Measurements from ENCODE around the gene C15orf40.

Gene C15orf40

GRCh38 chr15:82959423-82959822 is 52.0 kb downstream of the C15orf40 start:
- Histone ChIP-seq H3K4me3 (ENCODE audit: insufficient read depth, low read depth, low read length, poor library complexity, severe bottlenecking) (no peak overlapping the region), H3K27me3 (replicated peaks; ENCODE audit: control insufficient read depth, insufficient read depth, low read length, poor library complexity, severe bottlenecking) (no peaks in the 10 kb centered on the region), H3K36me3 (ENCODE audit: control insufficient read depth, insufficient read depth, low read length) (no peaks in the 10 kb centered on the region), H3K9me3 (ENCODE audit: control insufficient read depth, low read length) (no peaks in the 10 kb centered on the region), H3K27ac (ENCODE audit: insufficient read depth, low read length, poor library complexity, severe bottlenecking) (no peak overlapping the region), H3K4me1 (ENCODE audit: control insufficient read depth, insufficient read depth, low read length, poor library complexity, severe bottlenecking) (no peaks in the 10 kb centered on the region)
- DNase-seq, result no peak

DNA sequence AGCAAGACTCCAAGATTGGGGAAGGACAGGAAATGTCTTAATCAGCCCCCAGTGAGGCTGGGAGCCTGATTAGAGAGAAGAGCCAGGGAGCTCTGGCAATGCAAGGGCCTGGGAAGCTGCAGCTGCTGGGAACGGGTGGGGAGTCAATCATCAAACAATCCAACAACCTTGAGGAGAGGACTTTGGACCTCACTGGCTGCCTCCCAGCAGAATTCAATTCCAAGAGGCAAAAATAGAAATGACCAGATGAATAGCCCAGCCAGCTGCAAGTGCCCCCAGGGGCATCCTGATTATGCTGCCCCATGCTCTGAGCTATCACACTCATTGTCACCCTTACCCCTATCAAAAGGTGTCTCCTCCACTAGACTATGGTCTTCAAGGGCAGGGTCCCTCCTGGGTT is 52.8 kb downstream of the C15orf40 start:
- H3K9me3 ChIP-seq (ENCODE audit: control insufficient read depth, low read length), result no peaks in the 10 kb centered on the region
- no peaks in the 10 kb centered on the region for H3K36me3 ChIP-seq (ENCODE audit: control insufficient read depth, insufficient read depth, low read length)
- DNase-seq, result no peak
- H3K4me3 ChIP-seq (ENCODE audit: insufficient read depth, low read depth, low read length, poor library complexity, severe bottlenecking), result no peak overlapping the region
- no peak overlapping the region for H3K27ac ChIP-seq (ENCODE audit: insufficient read depth, low read length, poor library complexity, severe bottlenecking)
- no peaks in the 10 kb centered on the region for H3K4me1 ChIP-seq (ENCODE audit: control insufficient read depth, insufficient read depth, low read length, poor library complexity, severe bottlenecking)
- no peaks in the 10 kb centered on the region for H3K27me3 ChIP-seq (replicated peaks; ENCODE audit: control insufficient read depth, insufficient read depth, low read length, poor library complexity, severe bottlenecking)

DNA sequence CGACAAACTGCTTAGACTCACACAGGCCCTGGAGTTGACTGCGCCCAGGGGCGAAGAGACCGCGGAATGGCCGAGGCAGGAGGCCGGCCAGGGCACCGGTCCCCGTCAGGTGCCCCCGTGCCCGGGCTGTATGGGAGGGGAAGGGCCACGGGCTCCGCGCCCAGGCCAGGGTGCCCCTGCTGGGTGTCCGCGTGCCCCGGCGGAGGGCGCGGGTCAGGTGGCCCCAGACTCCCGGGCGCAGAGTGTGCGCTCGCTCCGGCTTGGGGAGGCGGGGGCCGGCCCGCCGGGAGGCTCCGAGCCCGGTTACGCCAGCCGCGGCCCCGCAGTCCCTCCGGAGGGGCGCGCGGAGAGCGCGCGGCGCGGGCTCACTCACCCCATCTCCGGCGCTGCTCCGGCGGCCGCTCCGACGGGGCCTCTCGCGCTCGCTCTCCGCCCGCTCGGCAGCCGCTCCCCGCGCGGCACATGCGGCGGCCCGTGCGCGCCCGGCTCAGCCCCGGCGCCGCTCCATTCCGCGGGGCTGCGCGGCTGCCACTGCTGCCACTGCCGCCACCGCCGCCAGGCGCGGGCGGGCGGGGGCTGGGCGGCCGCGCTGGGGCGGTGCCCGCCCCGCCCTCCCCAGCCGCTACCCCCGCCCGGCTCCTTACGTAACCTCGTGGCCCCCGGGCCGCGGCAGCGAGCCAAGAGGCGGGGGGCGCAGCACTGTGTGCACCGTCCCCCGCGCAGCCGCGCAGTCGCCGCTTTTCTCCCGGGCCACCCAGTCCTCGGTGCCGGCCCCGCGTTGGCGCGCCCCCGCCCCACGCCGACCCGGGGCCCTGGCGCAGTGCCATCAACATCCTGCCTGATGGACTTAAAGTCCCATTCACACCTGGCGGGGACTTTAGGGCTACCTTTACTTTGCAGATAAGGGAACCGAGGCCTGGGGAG is 59.0 kb downstream of the C15orf40 start, which contains the start of gene HOMER2:
TSS of gene HOMER2 (minus strand) at position 563 of the 924 bp plus-strand sequence. CDS start at position 378, 185 bp downstream.
- DNase-seq, result no peak
- H3K4me1 ChIP-seq (ENCODE audit: control insufficient read depth, insufficient read depth, low read length, poor library complexity, severe bottlenecking), result peaks cover 3% of the 10 kb centered on the region
- peak within 1 kb of the TSS; percentile 20 for H3K4me3 ChIP-seq (ENCODE audit: insufficient read depth, low read depth, low read length, poor library complexity, severe bottlenecking)
- H3K9me3 ChIP-seq (ENCODE audit: control insufficient read depth, low read length), result no peaks in the 10 kb centered on the region
- H3K27me3 ChIP-seq (replicated peaks; ENCODE audit: control insufficient read depth, insufficient read depth, low read length, poor library complexity, severe bottlenecking), result peaks cover 13% of the 10 kb centered on the region
- H3K27ac ChIP-seq (ENCODE audit: insufficient read depth, low read length, poor library complexity, severe bottlenecking), result no peak within 1 kb of the TSS
- H3K36me3 ChIP-seq (ENCODE audit: control insufficient read depth, insufficient read depth, low read length), result no peaks in the 10 kb centered on the region

DNA sequence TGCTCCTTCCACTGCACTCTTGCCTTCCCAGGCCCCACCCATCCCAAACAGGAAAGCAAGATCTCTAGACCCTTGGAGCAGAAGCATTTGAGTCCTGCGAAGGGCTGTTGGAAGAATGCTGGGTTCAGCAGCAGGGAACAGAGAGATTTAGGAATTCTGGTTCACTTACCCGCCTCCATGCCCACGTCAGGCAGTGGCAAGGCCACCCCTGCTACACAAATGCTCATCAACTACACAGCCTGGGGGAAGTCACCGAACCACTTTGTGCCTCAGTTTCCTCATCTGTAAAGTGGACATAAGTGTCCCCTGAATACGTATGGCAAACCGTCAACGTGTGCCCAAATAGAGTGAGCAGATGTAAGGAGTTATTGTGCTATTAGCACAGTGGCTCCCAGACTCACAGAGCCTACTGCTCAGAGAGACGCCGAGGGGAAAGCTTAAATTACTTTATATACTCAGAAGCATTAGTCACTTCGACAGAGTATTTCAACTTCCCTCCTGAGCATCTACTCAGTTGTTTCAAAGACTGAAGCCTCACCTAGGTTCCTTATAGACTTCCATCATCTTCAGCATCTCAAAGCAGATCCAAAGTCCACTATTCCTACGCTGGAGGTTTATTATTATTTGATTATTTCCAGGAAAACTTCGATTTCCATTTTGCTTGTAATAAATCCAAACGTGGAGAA is 59.8 kb downstream of the C15orf40 start:
- Histone ChIP-seq H3K9me3 (ENCODE audit: control insufficient read depth, low read length) (no peaks in the 10 kb centered on the region), H3K4me3 (ENCODE audit: insufficient read depth, low read depth, low read length, poor library complexity, severe bottlenecking) (peak overlapping the region; percentile 20), H3K4me1 (ENCODE audit: control insufficient read depth, insufficient read depth, low read length, poor library complexity, severe bottlenecking) (peaks cover 3% of the 10 kb centered on the region), H3K36me3 (ENCODE audit: control insufficient read depth, insufficient read depth, low read length) (no peaks in the 10 kb centered on the region), H3K27ac (ENCODE audit: insufficient read depth, low read length, poor library complexity, severe bottlenecking) (no peak overlapping the region), H3K27me3 (replicated peaks; ENCODE audit: control insufficient read depth, insufficient read depth, low read length, poor library complexity, severe bottlenecking) (peaks cover 13% of the 10 kb centered on the region)
- no peak for DNase-seq

- H3K36me3 ChIP-seq (ENCODE audit: control insufficient read depth, insufficient read depth, low read length), result no peaks in the 10 kb centered on the region
- no peak overlapping the region for H3K27ac ChIP-seq (ENCODE audit: insufficient read depth, low read length, poor library complexity, severe bottlenecking)
- DNase-seq, result no peak
- H3K9me3 ChIP-seq (ENCODE audit: control insufficient read depth, low read length), result no peaks in the 10 kb centered on the region
- peaks cover 3% of the 10 kb centered on the region for H3K4me1 ChIP-seq (ENCODE audit: control insufficient read depth, insufficient read depth, low read length, poor library complexity, severe bottlenecking)
- no peak overlapping the region for H3K4me3 ChIP-seq (ENCODE audit: insufficient read depth, low read depth, low read length, poor library complexity, severe bottlenecking)
- H3K27me3 ChIP-seq (replicated peaks; ENCODE audit: control insufficient read depth, insufficient read depth, low read length, poor library complexity, severe bottlenecking), result peaks cover 13% of the 10 kb centered on the region
Measured at GRCh38 chr15:82950746-82951370, 60.6 kb downstream of the C15orf40 start.

DNA sequence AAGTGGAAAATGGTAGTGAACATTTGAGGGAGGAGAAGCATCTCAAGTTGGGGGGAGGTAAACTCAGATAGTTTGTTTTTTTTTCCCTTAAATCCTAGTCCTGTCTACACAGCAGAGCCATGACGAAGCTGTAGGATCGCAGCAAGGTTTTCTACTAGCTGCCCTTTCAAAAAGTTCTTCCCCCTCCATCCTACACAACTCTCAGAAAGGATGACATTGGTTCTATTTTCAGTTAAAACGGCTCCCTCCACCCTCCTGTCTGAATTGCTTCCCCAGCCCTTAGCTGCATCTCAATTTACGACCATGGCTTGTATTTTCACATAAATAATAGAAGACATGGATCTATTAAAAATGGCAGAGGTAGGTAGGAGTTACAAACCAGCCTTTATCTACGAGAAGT is 61.1 kb downstream of the C15orf40 start:
- DNase-seq, result no peak
- H3K9me3 ChIP-seq (ENCODE audit: control insufficient read depth, low read length), result no peaks in the 10 kb centered on the region
- H3K27ac ChIP-seq (ENCODE audit: insufficient read depth, low read length, poor library complexity, severe bottlenecking), result no peak overlapping the region
- peaks cover 3% of the 10 kb centered on the region for H3K4me1 ChIP-seq (ENCODE audit: control insufficient read depth, insufficient read depth, low read length, poor library complexity, severe bottlenecking)
- H3K27me3 ChIP-seq (replicated peaks; ENCODE audit: control insufficient read depth, insufficient read depth, low read length, poor library complexity, severe bottlenecking), result peaks cover 13% of the 10 kb centered on the region
- H3K4me3 ChIP-seq (ENCODE audit: insufficient read depth, low read depth, low read length, poor library complexity, severe bottlenecking), result no peak overlapping the region
- H3K36me3 ChIP-seq (ENCODE audit: control insufficient read depth, insufficient read depth, low read length), result no peaks in the 10 kb centered on the region

- DNase-seq, result no peak
- Histone ChIP-seq H3K36me3 (ENCODE audit: control insufficient read depth, insufficient read depth, low read length) (no peaks in the 10 kb centered on the region), H3K4me3 (ENCODE audit: insufficient read depth, low read depth, low read length, poor library complexity, severe bottlenecking) (no peak overlapping the region), H3K9me3 (ENCODE audit: control insufficient read depth, low read length) (no peaks in the 10 kb centered on the region), H3K27ac (ENCODE audit: insufficient read depth, low read length, poor library complexity, severe bottlenecking) (no peak overlapping the region), H3K27me3 (replicated peaks; ENCODE audit: control insufficient read depth, insufficient read depth, low read length, poor library complexity, severe bottlenecking) (peaks cover 6% of the 10 kb centered on the region), H3K4me1 (ENCODE audit: control insufficient read depth, insufficient read depth, low read length, poor library complexity, severe bottlenecking) (no peaks in the 10 kb centered on the region)
Measured at GRCh38 chr15:82946155-82946701, 65.2 kb downstream of the C15orf40 start.

- Histone ChIP-seq H3K36me3 (ENCODE audit: control insufficient read depth, insufficient read depth, low read length) (no peaks in the 10 kb centered on the region), H3K9me3 (ENCODE audit: control insufficient read depth, low read length) (no peaks in the 10 kb centered on the region), H3K27ac (ENCODE audit: insufficient read depth, low read length, poor library complexity, severe bottlenecking) (no peak overlapping the region), H3K27me3 (replicated peaks; ENCODE audit: control insufficient read depth, insufficient read depth, low read length, poor library complexity, severe bottlenecking) (peaks cover 3% of the 10 kb centered on the region), H3K4me1 (ENCODE audit: control insufficient read depth, insufficient read depth, low read length, poor library complexity, severe bottlenecking) (no peaks in the 10 kb centered on the region), H3K4me3 (ENCODE audit: insufficient read depth, low read depth, low read length, poor library complexity, severe bottlenecking) (no peak overlapping the region)
- no peak for DNase-seq
Measured at GRCh38 chr15:82945326-82945725, 66.1 kb downstream of the C15orf40 start.

GRCh38 chr15:82944821-82945220 is 66.6 kb downstream of the C15orf40 start:
- Histone ChIP-seq H3K36me3 (ENCODE audit: control insufficient read depth, insufficient read depth, low read length) (no peaks in the 10 kb centered on the region), H3K27ac (ENCODE audit: insufficient read depth, low read length, poor library complexity, severe bottlenecking) (no peak overlapping the region), H3K4me3 (ENCODE audit: insufficient read depth, low read depth, low read length, poor library complexity, severe bottlenecking) (no peak overlapping the region), H3K9me3 (ENCODE audit: control insufficient read depth, low read length) (no peaks in the 10 kb centered on the region), H3K4me1 (ENCODE audit: control insufficient read depth, insufficient read depth, low read length, poor library complexity, severe bottlenecking) (no peaks in the 10 kb centered on the region), H3K27me3 (replicated peaks; ENCODE audit: control insufficient read depth, insufficient read depth, low read length, poor library complexity, severe bottlenecking) (peaks cover 3% of the 10 kb centered on the region)
- no peak for DNase-seq

All from effector memory CD4-positive, alpha-beta T cell (primary cell).